ENCODE data around the gene AHI1.
"Not testable (repeated sequence)": the region's sequence is repeated elsewhere in the genome, so short reads cannot be mapped to it uniquely, and the experiment has no call there.

Gene AHI1

GRCh38 chr6:135383301-135383700 is 114.2 kb downstream of the AHI1 start:
- DNase-seq = no peak

- DNase-seq = no peak
These were observed 115.3 kb downstream of the AHI1 start for GRCh38 chr6:135382182-135382628.

- DNase-seq = no peak
These were observed 116.7 kb downstream of the AHI1 start for GRCh38 chr6:135380793-135381192.

GRCh38 chr6:135379647-135380046 is 117.9 kb downstream of the AHI1 start:
- DNase-seq = no peak

- no peak for DNase-seq
These were observed 124.8 kb downstream of the AHI1 start for GRCh38 chr6:135372758-135373157.

GRCh38 chr6:135363622-135364021 is 133.9 kb downstream of the AHI1 start:
- DNase-seq = not testable (repeated sequence)

- no peak for DNase-seq
These were observed 135.4 kb downstream of the AHI1 start for GRCh38 chr6:135362124-135362523.

GRCh38 chr6:135360222-135360621 is 137.3 kb downstream of the AHI1 start:
- no peak for DNase-seq

- no peak for DNase-seq
These were observed 138.6 kb downstream of the AHI1 start for GRCh38 chr6:135358985-135359384.

- peak; percentile 14 for DNase-seq
These were observed 139.2 kb downstream of the AHI1 start for GRCh38 chr6:135358251-135358821.

- DNase-seq = no peak
These were observed 143.1 kb downstream of the AHI1 start for GRCh38 chr6:135354407-135354806.

- DNase-seq = no peak
These were observed 144.4 kb downstream of the AHI1 start for GRCh38 chr6:135353113-135353512.

- DNase-seq = no peak
These were observed 145.9 kb downstream of the AHI1 start for GRCh38 chr6:135351635-135352034.

GRCh38 chr6:135347887-135348286 is 149.7 kb downstream of the AHI1 start:
- no peak for DNase-seq

GRCh38 chr6:135346747-135347146 is 150.8 kb downstream of the AHI1 start:
- DNase-seq = no peak

GRCh38 chr6:135344526-135344925 is 153.0 kb downstream of the AHI1 start:
- DNase-seq = no peak

GRCh38 chr6:135339920-135340319 is 157.6 kb downstream of the AHI1 start:
- not testable (repeated sequence) for DNase-seq

- DNase-seq = peak; percentile 49
These were observed 163.4 kb downstream of the AHI1 start for GRCh38 chr6:135334169-135334568.

GRCh38 chr6:135331002-135331401 is 166.5 kb downstream of the AHI1 start:
- DNase-seq = peak; percentile 52

- DNase-seq = peak; percentile 20
These were observed 167.4 kb downstream of the AHI1 start for GRCh38 chr6:135329851-135330803.

- DNase-seq = no peak
These were observed 169.4 kb downstream of the AHI1 start for GRCh38 chr6:135328136-135328535.

GRCh38 chr6:135325624-135326424 is 171.7 kb downstream of the AHI1 start:
- peak; percentile 85 for DNase-seq

GRCh38 chr6:135324531-135324930 is 173.0 kb downstream of the AHI1 start:
- no peak for DNase-seq

All from MV-4-11 (cell line).